H1 (cell line): ENCODE data around the gene PEX14. TPM values are rescaled to one million over a fixed set of nuclear protein-coding genes. Genes with fewer than 3 reads are reported as not detected.

Source experiments
- CTCF ChIA-PET: fragments of 300-600 bp; sonication (Branson Sonifier 250); formaldehyde crosslinking; loops from one replicate; lab custom pipeline; 2021; ENCODE audit not compliant: partially characterized antibody; lab: Charles Lee
- POLR2A ChIA-PET: fragments of 300-600 bp; sonication (Branson Sonifier 250); formaldehyde crosslinking; loops from one replicate; lab custom pipeline; 2021; ENCODE audit warnings: inconsistent platforms; ENCODE audit not compliant: partially characterized antibody; lab: Charles Lee
- DNase-seq, 2 experiments: peaks; one replicate each; pipeline versions ENCODE4 v3.0.0 to v3.0.0-alpha.2; 2010 to 2022; ENCODE audit warnings: low spot score in 2 of 2, low read depth in 1 of 2, mixed read lengths in 1 of 2
- FAIRE-seq: peaks from 2 replicates; lab custom pipeline; 2011; peaks lifted over from hg19 to GRCh38; lab: Jason Lieb, UNC
- H2AFZ ChIP-seq: 2 replicates; pipeline ENCODE4 v1.8.1; 2012; ENCODE audit warnings: low read length, inconsistent platforms
- H2AK5ac ChIP-seq: 2 replicates; pipeline ENCODE4 v1.6.1; 2013; ENCODE audit warnings: low read depth, low read length
- H2BK120ac ChIP-seq: replicated peaks from 2 replicates; pipeline ENCODE3; 2013; ENCODE audit warnings: low read depth, low read length, inconsistent platforms
- H2BK12ac ChIP-seq: 2 replicates; pipeline ENCODE4 v1.6.1; 2013; ENCODE audit warnings: low read depth, low read length
- H2BK15ac ChIP-seq: 2 replicates; pipeline ENCODE4 v1.6.1; 2013; ENCODE audit warnings: low read length
- H2BK20ac ChIP-seq: 2 replicates; pipeline ENCODE4 v1.6.1; 2013; ENCODE audit warnings: low read length
- H2BK5ac ChIP-seq: 2 replicates; pipeline ENCODE4 v1.6.1; 2013; ENCODE audit warnings: low read depth, low read length
- H3K14ac ChIP-seq: 2 replicates; pipeline ENCODE4 v1.6.1; 2013; ENCODE audit warnings: inconsistent platforms; ENCODE audit not compliant: insufficient read length
- H3K18ac ChIP-seq: 2 replicates; pipeline ENCODE4 v1.6.1; 2013; ENCODE audit warnings: low read length; ENCODE audit errors: extremely low read depth
- H3K23ac ChIP-seq: 2 replicates; pipeline ENCODE4 v1.6.1; 2013; ENCODE audit warnings: inconsistent platforms; ENCODE audit not compliant: insufficient read length
- H3K23me2 ChIP-seq: 2 replicates; pipeline ENCODE4 v1.6.1; 2013; ENCODE audit warnings: low read depth, low read length
- H3K27ac ChIP-seq: 2 replicates; pipeline ENCODE4 v1.6.1; 2011; ENCODE audit warnings: low read depth, low read length, inconsistent platforms
- H3K27me3 ChIP-seq, 4 experiments: replicated peaks in 1 of 4; 1 replicate in 1 of 4; 2 replicates in 3 of 4; pipeline versions ENCODE4 v1.6.1 to v1.8.1; 2011 to 2013; ENCODE audit warnings: low read length in 3 of 4, mild to moderate bottlenecking in 3 of 4, inconsistent platforms in 2 of 4, mixed read lengths in 2 of 4, moderate library complexity in 1 of 4; ENCODE audit not compliant: control insufficient read depth in 3 of 4, insufficient read depth in 3 of 4; ENCODE audit errors: extremely low read depth in 1 of 4
- H3K36me3 ChIP-seq, 4 experiments: 2 replicates each; pipeline versions ENCODE4 v1.6.1 to v1.8.1; 2011 to 2013; ENCODE audit warnings: mild to moderate bottlenecking in 4 of 4, low read length in 3 of 4, moderate library complexity in 2 of 4, control low read depth in 1 of 4, inconsistent platforms in 1 of 4; ENCODE audit not compliant: insufficient read depth in 4 of 4, control insufficient read depth in 2 of 4
- H3K4ac ChIP-seq: replicated peaks from 2 replicates; pipeline ENCODE3; 2013; ENCODE audit warnings: low read length, low read depth, mixed read lengths, inconsistent platforms; ENCODE audit not compliant: insufficient read length
- H3K4me1 ChIP-seq, 4 experiments: replicated peaks in 1 of 4; 1 replicate in 1 of 4; 2 replicates in 3 of 4; pipeline versions ENCODE4 v1.6.1 to v1.8.1; 2011 to 2013; ENCODE audit warnings: low read length in 3 of 4, inconsistent platforms in 2 of 4, mixed read lengths in 1 of 4; ENCODE audit not compliant: insufficient read depth in 4 of 4, control insufficient read depth in 3 of 4
- H3K4me2 ChIP-seq, 2 experiments: 2 replicates each; pipeline versions ENCODE4 v1.6.1 to v1.8.1; 2011 to 2013; ENCODE audit warnings: low read depth in 2 of 2, low read length in 2 of 2, control low read depth in 1 of 2, inconsistent platforms in 1 of 2, mild to moderate bottlenecking in 1 of 2; ENCODE audit not compliant: insufficient read depth in 1 of 2
- H3K4me3 ChIP-seq, 4 experiments: fragments of 200-600, 300-600 bp in 1 of 4; sonication (generic), shearing (Covaris generic), sonication (Bioruptor Twin) in 1 of 4; 2 replicates each; pipeline versions ENCODE4 v1.5.1 to v1.8.1; 2011 to 2016; ENCODE audit warnings: low read length in 4 of 4, low read depth in 3 of 4, control low read depth in 2 of 4, inconsistent platforms in 2 of 4, mild to moderate bottlenecking in 2 of 4, mixed read lengths in 1 of 4, moderate library complexity in 1 of 4; ENCODE audit not compliant: insufficient read depth in 2 of 4; ENCODE audit errors: extremely low read depth in 1 of 4
- H3K56ac ChIP-seq: replicated peaks from 2 replicates; pipeline ENCODE3; 2013; ENCODE audit warnings: low read depth, mild to moderate bottlenecking, mixed read lengths, low read length, inconsistent platforms; ENCODE audit not compliant: insufficient read length
- H3K79me1 ChIP-seq: 2 replicates; pipeline ENCODE4 v1.6.1; 2013; ENCODE audit warnings: low read depth, low read length, control low read depth
- H3K79me2 ChIP-seq, 2 experiments: 2 replicates each; pipeline versions ENCODE4 v1.6.1 to v1.8.1; 2012 to 2013; ENCODE audit warnings: low read length in 2 of 2, mild to moderate bottlenecking in 2 of 2, inconsistent platforms in 1 of 2; ENCODE audit not compliant: insufficient read depth in 2 of 2, control insufficient read depth in 1 of 2
- H3K9ac ChIP-seq, 4 experiments: replicated peaks in 1 of 4; 1 replicate in 1 of 4; 2 replicates in 3 of 4; pipeline versions ENCODE4 v1.6.1 to v1.8.1; 2011 to 2013; ENCODE audit warnings: low read depth in 3 of 4, low read length in 3 of 4, control low read depth in 2 of 4, mild to moderate bottlenecking in 2 of 4, moderate library complexity in 2 of 4, inconsistent platforms in 1 of 4; ENCODE audit errors: extremely low read depth in 1 of 4
- H3K9me3 ChIP-seq, 2 experiments: 2 replicates each; pipeline versions ENCODE4 v1.6.1 to v1.8.1; 2012 to 2013; ENCODE audit warnings: mild to moderate bottlenecking in 2 of 2, moderate library complexity in 2 of 2, control low read depth in 1 of 2, inconsistent platforms in 1 of 2, low read depth in 1 of 2, low read length in 1 of 2, mixed read lengths in 1 of 2; ENCODE audit not compliant: insufficient read depth in 2 of 2
- H4K20me1 ChIP-seq, 2 experiments: replicated peaks in 1 of 2; 2 replicates each; pipeline versions ENCODE3 to v1.8.1; 2011 to 2013; ENCODE audit warnings: inconsistent platforms in 2 of 2, low read length in 2 of 2, mild to moderate bottlenecking in 1 of 2; ENCODE audit not compliant: insufficient read depth in 2 of 2, control insufficient read depth in 1 of 2
- H4K5ac ChIP-seq: 2 replicates; pipeline ENCODE4 v1.6.1; 2013; ENCODE audit warnings: low read length, low read depth, mixed read lengths, inconsistent platforms; ENCODE audit not compliant: insufficient read length
- H4K8ac ChIP-seq: 2 replicates; pipeline ENCODE4 v1.8.0; 2013; ENCODE audit warnings: mild to moderate bottlenecking, moderate library complexity, low read length, inconsistent platforms; ENCODE audit not compliant: insufficient read depth; ENCODE audit errors: extremely low read depth
- H4K91ac ChIP-seq: replicated peaks from 2 replicates; pipeline ENCODE3; 2013; ENCODE audit warnings: low read length, mixed read lengths, inconsistent platforms; ENCODE audit not compliant: insufficient read length
- CBX5 ChIP-seq: fragments of 300-800, 300-1000 bp; sonication (generic); IDR thresholded peaks from 2 replicates; pipeline ENCODE4 v1.7.1; 2016; ENCODE audit warnings: antibody characterized with exemption, low read length, low read depth
- CHD2 ChIP-seq: IDR thresholded peaks from 2 replicates; pipeline ENCODE4 v1.6.1; 2012; ENCODE audit warnings: low read length, improper control_type of control experiment
- CTBP2 ChIP-seq: IDR thresholded peaks from 2 replicates; pipeline ENCODE4 v1.7.0; 2011; ENCODE audit warnings: borderline replicate concordance, mild to moderate bottlenecking, moderate library complexity, mixed read lengths, low read length; ENCODE audit not compliant: insufficient read depth, insufficient read length
- PHF8 ChIP-seq: fragments of 200-600 bp; sonication (generic); conservative IDR thresholded peaks from 2 replicates; pipeline ENCODE4 v1.7.1; 2012; ENCODE audit warnings: low read depth, mild to moderate bottlenecking, inconsistent platforms, low read length, moderate library complexity
- POLR2A ChIP-seq, 2 experiments: IDR thresholded peaks; 1 replicate in 1 of 2; 2 replicates in 1 of 2; pipeline ENCODE4 v1.6.1; 2011; ENCODE audit warnings: low read depth in 2 of 2, low read length in 2 of 2, mild to moderate bottlenecking in 2 of 2; ENCODE audit errors: control extremely low read depth in 1 of 2
- RNF2 ChIP-seq: fragments of 200-900, 300-1000 bp; sonication (generic); IDR thresholded peaks from 2 replicates; pipeline ENCODE4 v1.7.1; 2016; ENCODE audit warnings: borderline replicate concordance, low read depth, mild to moderate bottlenecking, antibody characterized with exemption, low read length; ENCODE audit not compliant: poor library complexity, severe bottlenecking; ENCODE audit errors: missing control alignments
- TCF12 ChIP-seq: IDR thresholded peaks from 2 replicates; pipeline ENCODE4 v1.6.1; 2011; ENCODE audit warnings: low read depth, mild to moderate bottlenecking, low read length
- TEAD4 ChIP-seq: IDR thresholded peaks from 2 replicates; pipeline ENCODE4 v1.6.1; 2012; ENCODE audit warnings: low read depth, low read length, inconsistent platforms, mixed read lengths
- ZNF274 ChIP-seq: IDR thresholded peaks from 2 replicates; pipeline ENCODE4 v1.7.0; 2012; ENCODE audit warnings: low read length, borderline replicate concordance; ENCODE audit errors: extremely low read depth
- WGBS, 2 experiments: shearing (Covaris generic) in 1 of 2; methylation state at CpG; one replicate each; pipeline versions ENCODE4 v1.1.6 to v1.1.7; 2013 to 2015; ENCODE audit warnings: low lambda C conversion rate in 2 of 2, mixed read lengths in 2 of 2, inconsistent platforms in 1 of 2, low coverage in 1 of 2, missing lambda C conversion rate in 1 of 2; ENCODE audit not compliant: insufficient replicate concordance in 2 of 2, insufficient coverage in 1 of 2, insufficient read length in 1 of 2; ENCODE audit errors: extremely low coverage in 1 of 2, missing lambda C conversion rate in 1 of 2; 5-methylcytosine and 5-hydroxymethylcytosine counted together
- polyA plus RNA-seq, 7 experiments: library from polyadenylated mRNA; depleted of rRNA in 3 of 7; stranded (reverse) in 5 of 7; unstranded in 2 of 7; fragments of >200 nt in 5 of 7; fragments of 200-250 nt in 2 of 7; gene quantifications; 1 replicate in 5 of 7; 2 replicates in 1 of 7; 4 replicates in 1 of 7; pipeline versions ENCODE4 v1.2.1 to v1.2.3, GENCODE V29; 2011 to 2013; ENCODE audit warnings: missing spikeins in 2 of 7, mixed read lengths in 2 of 7
- total RNA-seq: library from RNA; stranded (reverse); fragmentation: NEBNext Ultra II Directional; extraction: Animal tissue kit (Norgen Biotek cat#: 25700); gene quantifications from 2 replicates; pipeline ENCODE4 v1.2.1, GENCODE V29; 2021

PEX14 gene
- total and polyA plus RNA-seq, 2 of the 8 experiments (the other 6 are each of a cell fraction or from before 2014, with no cell fraction given), result 13.0 to 19.8 TPM

- Histone ChIP-seq H3K4me1 (peaks cover 3 to 13% (median 6%) of the 10 kb centered on the region in 4 experiments), H3K23ac (no peak overlapping the region), H3K4me2 (no peak overlapping the region), H3K36me3 (no peaks in the 10 kb centered on the region), H2AFZ (no peak overlapping the region), H3K9ac (no peak overlapping the region), H3K79me1 (no peaks in the 10 kb centered on the region), H2BK120ac (no peak overlapping the region), H4K5ac (no peak overlapping the region), H3K9me3 (no peaks in the 10 kb centered on the region)
- no peak for DNase-seq
- TF ChIP-seq RNF2 (no peak), TCF12 (no peak), CTBP2 (no peak), ZNF274 (no peak), CHD2 (no peak), CBX5 (no peak), POLR2A (IDR thresholded peaks at IDR 0.05; ENCODE audit: control extremely low read depth in 1 of 2, low read depth in 2 of 2, low read length in 2 of 2) (no peak), PHF8 (no peak), TEAD4 (no peak)
- TF ChIP-seq, all 59 proteins: peak for 0
- H2BK20ac ChIP-seq, result no peak overlapping the region
- CTCF ChIA-PET, result interaction anchor here (0.5 to 1.0 kb wide), 3 partner anchors 52 to 208 kb away, joined by 3 read pairs; no protein-coding TSS in a partner anchor
- H3K27me3 ChIP-seq, result no peaks in the 10 kb centered on the region
- H2AK5ac ChIP-seq, result no peak overlapping the region
- H3K18ac ChIP-seq, result no peak overlapping the region
- H3K4ac ChIP-seq, result no peak overlapping the region
- FAIRE-seq, result no peak
- WGBS, 2 experiments, result 78% methylated on average over 5 of the region's 5 CpGs; no CpG with 5 or more reads in 1 of the 2 experiments
- no peak overlapping the region for H2BK15ac ChIP-seq
- H3K56ac ChIP-seq, result no peak overlapping the region
- H3K4me3 ChIP-seq, result no peak overlapping the region
- H3K23me2 ChIP-seq, result no peaks in the 10 kb centered on the region; the same call in 1 of the 2 replicates
- H3K79me2 ChIP-seq, result no peaks in the 10 kb centered on the region
- POLR2A ChIA-PET, result interaction anchor here (0.5 to 1.2 kb wide), 3 partner anchors 11 to 27 kb away, joined by 3 to 4 read pairs (median 3); no protein-coding TSS in a partner anchor
- no peak overlapping the region for H4K91ac ChIP-seq
- no peak overlapping the region for H2BK5ac ChIP-seq
- no peak overlapping the region for H3K27ac ChIP-seq
- H3K14ac ChIP-seq, result no peak overlapping the region
- H2BK12ac ChIP-seq, result no peak overlapping the region
- H4K8ac ChIP-seq, result no peak overlapping the region
- no peaks in the 10 kb centered on the region for H4K20me1 ChIP-seq
Observed at GRCh38 chr1:10592373-10592772, 117.6 kb downstream of the PEX14 start.
